Measurements from ENCODE around the gene ABHD5.

The ABHD5 gene

GRCh38 chr3:43769097-43769884, 78.6 kb downstream of the ABHD5 start:
- in situ Hi-C loops (cut with MboI; ENCODE audit: low pct_unique_long_range_greater_than_20kb, low sequenced_read_pairs), result no loop called here
- peak; percentile 98 for DNase-seq

- no peak for DNase-seq
- in situ Hi-C loops (cut with MboI; ENCODE audit: low pct_unique_long_range_greater_than_20kb, low sequenced_read_pairs), result no loop called here
Observed at GRCh38 chr3:43769885-43770425, 79.2 kb downstream of the ABHD5 start.

GRCh38 chr3:43770426-43771103, 79.8 kb downstream of the ABHD5 start:
- DNase-seq, result peak; percentile 20
- in situ Hi-C loops (cut with MboI; ENCODE audit: low pct_unique_long_range_greater_than_20kb, low sequenced_read_pairs), result no loop called here

GRCh38 chr3:43771610-43772009, 80.9 kb downstream of the ABHD5 start:
- in situ Hi-C loops (cut with MboI; ENCODE audit: low pct_unique_long_range_greater_than_20kb, low sequenced_read_pairs), result no loop called here

GRCh38 chr3:43773273-43774094, 82.7 kb downstream of the ABHD5 start:
- in situ Hi-C loops (cut with MboI; ENCODE audit: low pct_unique_long_range_greater_than_20kb, low sequenced_read_pairs), result no loop called here
- peak; percentile 39 for DNase-seq

More at GRCh38 chr3:43771610-43772009, 80.9 kb downstream of the ABHD5 start:
- no peak for DNase-seq

- in situ Hi-C loops (cut with MboI; ENCODE audit: low pct_unique_long_range_greater_than_20kb, low sequenced_read_pairs), result no loop called here
Observed at GRCh38 chr3:43774799-43775198, 84.1 kb downstream of the ABHD5 start.

GRCh38 chr3:43776101-43776500, 85.4 kb downstream of the ABHD5 start:
- in situ Hi-C loops (cut with MboI; ENCODE audit: low pct_unique_long_range_greater_than_20kb, low sequenced_read_pairs), result no loop called here
- no peak for DNase-seq

More at GRCh38 chr3:43774799-43775198, 84.1 kb downstream of the ABHD5 start:
- DNase-seq, result no peak

GRCh38 chr3:43779850-43780249, 89.1 kb downstream of the ABHD5 start:
- in situ Hi-C loops (cut with MboI; ENCODE audit: low pct_unique_long_range_greater_than_20kb, low sequenced_read_pairs), result no loop called here
- DNase-seq, result no peak

- DNase-seq, result no peak
- in situ Hi-C loops (cut with MboI; ENCODE audit: low pct_unique_long_range_greater_than_20kb, low sequenced_read_pairs), result no loop called here
Observed at GRCh38 chr3:43782541-43782940, 91.8 kb downstream of the ABHD5 start.

Measured in KBM-7 (cell line).